Breast epithelium (tissue), 3 donors: ENCODE results near the gene MTUS2.

Experiments
- CTCF ChIP-seq, 3 donors: fragments of 450-650 bp; IDR thresholded peaks; one replicate each; pipeline ENCODE4 v1.5.1; 2016 to 2017; ENCODE audit warnings: antibody characterized with exemption in 3 of 3, mild to moderate bottlenecking in 3 of 3, moderate library complexity in 3 of 3
- POLR2AphosphoS5 ChIP-seq, 3 donors: sonication (generic); formaldehyde crosslinking; IDR thresholded peaks; one replicate each; pipeline ENCODE4 v1.6.1; 2017; ENCODE audit warnings: antibody characterized with exemption in 3 of 3

DNA sequence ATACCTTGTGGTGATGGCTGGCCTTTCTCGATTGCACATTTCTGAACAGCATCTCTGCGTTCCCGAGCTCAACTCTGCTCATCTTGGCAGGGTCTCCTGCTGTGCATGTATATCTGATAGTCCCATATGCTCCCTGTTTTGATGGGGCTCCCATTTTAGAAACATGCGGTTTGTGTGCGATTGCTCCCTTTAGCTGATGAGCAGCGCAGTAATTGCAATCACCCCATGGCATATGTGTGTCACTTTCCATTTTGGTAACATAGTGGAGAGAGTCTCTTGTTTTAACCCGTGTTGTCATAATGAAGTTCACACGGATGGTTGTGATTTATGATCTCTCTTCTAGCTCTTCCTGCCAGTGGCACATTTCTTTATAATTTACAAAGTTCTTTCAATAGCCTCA, 144.7 kb downstream of the MTUS2 start:
- TF ChIP-seq POLR2AphosphoS5 (IDR thresholded peaks at IDR 0.05) = no peak
- TF ChIP-seq CTCF (IDR thresholded peaks at IDR 0.05) = no peak
